K562 (cell line): ENCODE results near the gene NEDD4. TPM values are rescaled to one million over a fixed set of nuclear protein-coding genes. Genes with fewer than 3 reads are reported as not detected.

Experiments used
- ATAC-seq: fragments of 200-7000 bp; cut with Tn5 transposase; 3 replicates; pipeline ENCODE4 v1.9.1; 2020; ENCODE audit warnings: moderate library complexity
- BruUV-seq: library from RNA; stranded (reverse); fragments of 400-500 nt; replicated peaks from 2 replicates; lab custom pipeline; 2021; lab: Mats Ljungman, UMichigan
- CTCF ChIA-PET: fragments of 300-600 bp; formaldehyde crosslinking; extraction: SDS; loops from one replicate; lab custom pipeline; 2021; ENCODE audit warnings: low intra/inter-chr PET ratio; lab: Yijun Ruan, JAX
- POLR2A ChIA-PET: fragments of 300-600, 350-650 bp; sonication (Branson Sonifier 250); formaldehyde crosslinking; extraction: SDS; loops from one replicate; lab custom pipeline; 2021; ENCODE audit warnings: antibody characterized with exemption, inconsistent platforms; lab: Yijun Ruan, JAX
- DNase-seq, 4 experiments: peaks; one replicate each; pipeline versions ENCODE4 v3.0.0 to v3.0.0-alpha.2; 2011 to 2018; ENCODE audit warnings: low spot score in 3 of 4, mixed read lengths in 3 of 4; ENCODE audit errors: extremely low read depth in 1 of 4
- FAIRE-seq: peaks from 2 replicates; lab custom pipeline; 2011; peaks lifted over from hg19 to GRCh38; lab: Jason Lieb, UNC
- H2AFZ ChIP-seq: 2 replicates; pipeline ENCODE4 v1.6.0; 2011; ENCODE audit warnings: low read depth, low read length, control low read depth, inconsistent platforms
- H3K27ac ChIP-seq: fragments of 200-600 bp; 3 replicates; pipeline ENCODE4 v1.8.0; 2011; ENCODE audit warnings: low read depth, mild to moderate bottlenecking, control low read depth, inconsistent platforms, low read length, moderate library complexity, mixed read lengths; ENCODE audit errors: extremely low read depth
- H3K27me3 ChIP-seq, 2 experiments: fragments of 300-600 bp in 1 of 2; 2 replicates in 1 of 2; 3 replicates in 1 of 2; pipeline versions ENCODE4 v1.6.0 to v1.8.0; 2011; ENCODE audit warnings: inconsistent platforms in 2 of 2, low read length in 2 of 2, mild to moderate bottlenecking in 1 of 2, mixed read lengths in 1 of 2, moderate library complexity in 1 of 2; ENCODE audit not compliant: control insufficient read depth in 2 of 2, insufficient read depth in 2 of 2
- H3K36me3 ChIP-seq: fragments of 300-600 bp; 3 replicates; pipeline ENCODE4 v1.8.0; 2011; ENCODE audit warnings: mild to moderate bottlenecking, low read length, inconsistent platforms; ENCODE audit not compliant: control insufficient read depth, insufficient read depth
- H3K4me1 ChIP-seq, 2 experiments: fragments of 200-600 bp in 1 of 2; replicated peaks in 1 of 2; 2 replicates in 1 of 2; 3 replicates in 1 of 2; pipeline versions ENCODE4 v1.5.1 to v1.8.0; 2011; ENCODE audit warnings: inconsistent platforms in 2 of 2, low read length in 2 of 2, mild to moderate bottlenecking in 1 of 2, mixed read lengths in 1 of 2, moderate library complexity in 1 of 2; ENCODE audit not compliant: control insufficient read depth in 2 of 2, insufficient read depth in 2 of 2
- H3K4me2 ChIP-seq: 2 replicates; pipeline ENCODE4 v1.6.1; 2011; ENCODE audit warnings: low read length, control low read depth, inconsistent platforms, mixed read lengths; ENCODE audit not compliant: insufficient read depth
- H3K4me3 ChIP-seq: fragments of 200-600 bp; sonication (generic), shearing (Covaris generic); 2 replicates; pipeline ENCODE4 v1.5.1; 2016; ENCODE audit warnings: control low read depth, inconsistent platforms
- H3K79me2 ChIP-seq: fragments of 200-600 bp; 3 replicates; pipeline ENCODE4 v1.8.0; 2011; ENCODE audit warnings: low read length, inconsistent platforms; ENCODE audit not compliant: control insufficient read depth, insufficient read depth
- H3K9ac ChIP-seq, 2 experiments: 2 replicates each; pipeline versions ENCODE4 v1.6.0 to v1.6.1; 2011; ENCODE audit warnings: low read depth in 2 of 2, low read length in 2 of 2, control low read depth in 1 of 2, inconsistent platforms in 1 of 2, mild to moderate bottlenecking in 1 of 2, mixed read lengths in 1 of 2; ENCODE audit not compliant: insufficient read depth in 1 of 2
- H3K9me1 ChIP-seq: one replicate; pipeline ENCODE4 v1.6.0; 2011; ENCODE audit warnings: inconsistent platforms, mild to moderate bottlenecking, low read length, moderate library complexity; ENCODE audit not compliant: control insufficient read depth, insufficient read depth
- H3K9me3 ChIP-seq: replicated peaks from 2 replicates; pipeline ENCODE4 v1.5.1; 2011; ENCODE audit warnings: low read depth, low read length, inconsistent platforms; ENCODE audit not compliant: control insufficient read depth, insufficient read depth
- H4K20me1 ChIP-seq: replicated peaks from 2 replicates; pipeline ENCODE4 v1.6.1; 2011; ENCODE audit warnings: low read length, inconsistent platforms, mixed read lengths; ENCODE audit not compliant: control insufficient read depth, insufficient read depth
- BRF1 ChIP-seq: IDR thresholded peaks from 3 replicates; pipeline ENCODE4 v1.6.1; 2011; ENCODE audit warnings: borderline replicate concordance, mild to moderate bottlenecking; ENCODE audit not compliant: insufficient read length; ENCODE audit errors: extremely low read depth
- ELK3 ChIP-seq: fragments of 450-650 bp; formaldehyde crosslinking; IDR thresholded peaks from 2 replicates; pipeline ENCODE4 v1.4.0; 2020; ENCODE audit warnings: mild to moderate bottlenecking
- MED1 ChIP-seq: sonication (generic); formaldehyde crosslinking; IDR thresholded peaks from 2 replicates; pipeline ENCODE4 v1.8.1; 2023; ENCODE audit warnings: missing genetic modification reagents, borderline replicate concordance
- MNT ChIP-seq, 2 experiments: fragments of 450-650 bp; conservative IDR thresholded peaks; 2 replicates each; pipeline ENCODE4 v1.6.1; 2017; ENCODE audit warnings: mild to moderate bottlenecking in 2 of 2, moderate library complexity in 2 of 2
- SMARCC2 ChIP-seq: fragments of 450-650 bp; IDR thresholded peaks from 2 replicates; pipeline ENCODE4 v1.6.1; 2017; ENCODE audit warnings: antibody characterized with exemption, moderate library complexity, mild to moderate bottlenecking, low read depth
- USF1 ChIP-seq: sonication (generic); formaldehyde crosslinking; IDR thresholded peaks from 2 replicates; pipeline ENCODE4 v1.9.0; 2022; ENCODE audit warnings: mild to moderate bottlenecking, missing genetic modification reagents
- ZEB2 ChIP-seq: fragments of 450-650 bp; IDR thresholded peaks from 2 replicates; pipeline ENCODE4 v1.6.1; 2016
- ZFP30 ChIP-seq: fragments of 250-450 bp; sonication (Bioruptor Pico); IDR thresholded peaks from 2 replicates; pipeline ENCODE4 v1.8.0; 2022; ENCODE audit warnings: moderate library complexity, mild to moderate bottlenecking, inconsistent platforms, borderline replicate concordance
- ZNF146 ChIP-seq: IDR thresholded peaks from one replicate; pipeline ENCODE4 v1.6.1; 2018; ENCODE audit warnings: missing compliant biosample characterization; ENCODE audit not compliant: unreplicated experiment
- ZNF511 ChIP-seq: sonication (generic); formaldehyde crosslinking; IDR thresholded peaks from 2 replicates; pipeline ENCODE4 v1.8.0; 2022; ENCODE audit warnings: mild to moderate bottlenecking, missing genetic modification reagents
- ZNF57 ChIP-seq: fragments of 450-650 bp; formaldehyde crosslinking; IDR thresholded peaks from 2 replicates; pipeline ENCODE4 v1.4.0; 2020; ENCODE audit warnings: mild to moderate bottlenecking, moderate library complexity
- WGBS: fragments of 100-300 bp; shearing (Covaris generic); methylation state at CpG from one replicate; pipeline ENCODE4 v1.1.6; 2016; ENCODE audit warnings: low coverage, mixed read lengths; ENCODE audit not compliant: insufficient coverage; ENCODE audit errors: missing lambda C conversion rate; 5-methylcytosine and 5-hydroxymethylcytosine counted together
- in situ Hi-C: fragments of 300-500 bp; cut with MboI; formaldehyde crosslinking; loops from 4 replicates; pipeline ENCODE4 v1.15.0; 2018; ENCODE audit warnings: inconsistent platforms, mixed read lengths
- intact Hi-C: fragments of 100-400 bp; cut with micrococcal nuclease; formaldehyde crosslinking; loops from 2 replicates; pipeline ENCODE4 v1.14.2; 2022
- polyA plus RNA-seq, 8 experiments: library from polyadenylated mRNA; depleted of rRNA in 4 of 8; stranded (reverse) in 5 of 8; unstranded in 3 of 8; fragments of >200 nt; fragmentation: Nextera tagmentation in 2 of 8; fragmentation: Illumina TruSeq in 1 of 8; extraction: Ambion mirVana in 2 of 8; extraction: Trizol in 1 of 8; gene quantifications; 2 replicates each; pipeline versions ENCODE4 v1.2.1 to v1.2.3, GENCODE V29; 2011 to 2014; ENCODE audit warnings: inconsistent platforms in 1 of 8, missing spikeins in 1 of 8
- total RNA-seq, 7 experiments: library from RNA; depleted of rRNA in 6 of 7; stranded (reverse); fragments of >200 nt in 6 of 7; fragmentation: Illumina TruSeq in 2 of 7; extraction: Trizol in 2 of 7; gene quantifications; 2 replicates each; pipeline versions ENCODE4 v1.2.1 to v1.2.3, GENCODE V29; 2011 to 2021; ENCODE audit warnings: low replicate concordance in 1 of 7
- TF ChIP-seq, protein P1 (sequence below): fragments of 450-650 bp; IDR thresholded peaks from 2 replicates; pipeline ENCODE4 v1.7.1; 2018; ENCODE audit warnings: mild to moderate bottlenecking, low read depth; ENCODE audit not compliant: partially characterized antibody
- TF ChIP-seq, protein P2 (sequence below): sonication (generic); formaldehyde crosslinking; IDR thresholded peaks from 2 replicates; pipeline ENCODE4 v1.9.0; 2022; ENCODE audit warnings: mild to moderate bottlenecking, missing genetic modification reagents

NEDD4 gene
- total and polyA plus RNA-seq, 9 of the 15 experiments (the other 6 are each of a cell fraction or from before 2014, with no cell fraction given), result 7.2 to 23.7 (median 17.3) TPM

DNA sequence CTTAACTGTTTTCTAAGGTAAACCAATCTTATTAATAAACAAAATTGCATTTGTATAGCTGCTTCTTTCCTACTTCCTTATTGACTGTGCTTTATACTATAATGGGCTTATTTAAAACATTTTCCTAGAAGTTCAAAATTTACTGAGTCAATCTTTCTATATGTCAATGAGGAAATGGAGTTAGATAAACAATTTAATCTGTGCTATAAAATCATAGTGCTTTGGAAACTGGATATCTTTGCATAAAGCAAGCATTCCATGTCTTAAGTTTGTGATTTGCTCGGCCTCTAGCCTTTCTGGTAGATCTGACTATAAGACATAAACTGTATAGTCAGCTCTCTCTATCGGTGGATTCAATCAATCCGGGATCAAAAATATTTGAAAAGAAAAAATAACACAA is 99.6 kb downstream of the NEDD4 start (continued):
- TF ChIP-seq, protein P1, sequence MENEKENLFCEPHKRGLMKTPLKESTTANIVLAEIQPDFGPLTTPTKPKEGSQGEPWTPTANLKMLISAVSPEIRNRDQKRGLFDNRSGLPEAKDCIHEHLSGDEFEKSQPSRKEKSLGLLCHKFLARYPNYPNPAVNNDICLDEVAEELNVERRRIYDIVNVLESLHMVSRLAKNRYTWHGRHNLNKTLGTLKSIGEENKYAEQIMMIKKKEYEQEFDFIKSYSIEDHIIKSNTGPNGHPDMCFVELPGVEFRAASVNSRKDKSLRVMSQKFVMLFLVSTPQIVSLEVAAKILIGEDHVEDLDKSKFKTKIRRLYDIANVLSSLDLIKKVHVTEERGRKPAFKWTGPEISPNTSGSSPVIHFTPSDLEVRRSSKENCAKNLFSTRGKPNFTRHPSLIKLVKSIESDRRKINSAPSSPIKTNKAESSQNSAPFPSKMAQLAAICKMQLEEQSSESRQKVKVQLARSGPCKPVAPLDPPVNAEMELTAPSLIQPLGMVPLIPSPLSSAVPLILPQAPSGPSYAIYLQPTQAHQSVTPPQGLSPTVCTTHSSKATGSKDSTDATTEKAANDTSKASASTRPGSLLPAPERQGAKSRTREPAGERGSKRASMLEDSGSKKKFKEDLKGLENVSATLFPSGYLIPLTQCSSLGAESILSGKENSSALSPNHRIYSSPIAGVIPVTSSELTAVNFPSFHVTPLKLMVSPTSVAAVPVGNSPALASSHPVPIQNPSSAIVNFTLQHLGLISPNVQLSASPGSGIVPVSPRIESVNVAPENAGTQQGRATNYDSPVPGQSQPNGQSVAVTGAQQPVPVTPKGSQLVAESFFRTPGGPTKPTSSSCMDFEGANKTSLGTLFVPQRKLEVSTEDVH, result no peak
- no peak for TF ChIP-seq BRF1
- TF ChIP-seq, protein P2, sequence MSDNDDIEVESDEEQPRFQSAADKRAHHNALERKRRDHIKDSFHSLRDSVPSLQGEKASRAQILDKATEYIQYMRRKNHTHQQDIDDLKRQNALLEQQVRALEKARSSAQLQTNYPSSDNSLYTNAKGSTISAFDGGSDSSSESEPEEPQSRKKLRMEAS, result no peak
- no peak for TF ChIP-seq ZNF146 (CRISPR knock-in tag)
- TF ChIP-seq ZNF57 (CRISPR knock-in tag), result no peak
- TF ChIP-seq SMARCC2, result no peak
- TF ChIP-seq USF1 (CRISPR knock-in tag), result no peak

DNA sequence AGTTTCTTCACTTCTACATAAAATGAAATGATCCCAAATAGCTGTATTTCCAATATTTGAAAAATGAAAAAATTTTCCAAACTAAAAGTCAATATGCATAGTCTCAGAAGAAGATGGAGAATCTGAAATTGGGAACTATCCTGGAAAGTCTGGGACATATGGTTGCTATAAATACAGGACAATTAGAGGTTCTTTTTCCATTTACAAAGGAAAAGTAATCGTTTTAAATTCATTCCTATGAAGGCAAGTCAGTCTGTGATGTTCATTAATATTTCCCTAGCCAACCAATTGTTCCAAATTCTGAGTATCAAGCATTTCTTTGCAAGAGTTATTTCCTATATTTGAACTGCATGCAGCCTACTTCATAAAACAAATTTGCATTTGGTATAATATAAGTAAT is 102.2 kb downstream of the NEDD4 start:
- H3K36me3 ChIP-seq, result no peaks in the 10 kb centered on the region
- no peaks in the 10 kb centered on the region for H4K20me1 ChIP-seq
- H3K9ac ChIP-seq, result no peak overlapping the region
- no peak for TF ChIP-seq MNT (conservative IDR thresholded peaks at IDR 0.05)
- TF ChIP-seq ZEB2, result no peak
- no peak for TF ChIP-seq MED1 (CRISPR knock-in tag)
- no peak for TF ChIP-seq ZNF511
- TF ChIP-seq ELK3 (CRISPR knock-in tag), result no peak
- no peak for TF ChIP-seq ZFP30 (CRISPR knock-in tag)
- H3K9me1 ChIP-seq, result no peaks in the 10 kb centered on the region
- no TSS peak for BruUV-seq
- in situ Hi-C loops (no loop called here), intact Hi-C loops (no loop called here)
- DNase-seq, result no peak
- ChIA-PET CTCF (no interaction called here), POLR2A (no interaction called here)
- H3K4me1 ChIP-seq, result no peaks in the 10 kb centered on the region; a peak in 1 of 5 replicates
- no peak overlapping the region for H3K27ac ChIP-seq
- no peak for FAIRE-seq
- H3K4me3 ChIP-seq, result no peak overlapping the region
- ATAC-seq, result no peak
- no peak overlapping the region for H3K4me2 ChIP-seq
- H2AFZ ChIP-seq, result no peak overlapping the region
- 0% methylated on average over 1 of the region's 1 CpG for WGBS
- no peaks in the 10 kb centered on the region for H3K27me3 ChIP-seq
- H3K9me3 ChIP-seq, result no peaks in the 10 kb centered on the region
- no peaks in the 10 kb centered on the region for H3K79me2 ChIP-seq
